Chondrocyte (in vitro differentiated cells): ENCODE data around the gene LHFPL3. TPM values are rescaled to one million over a fixed set of nuclear protein-coding genes. Genes with fewer than 3 reads are reported as not detected.
"Not testable (repeated sequence)": the region's sequence is repeated elsewhere in the genome, so short reads cannot be mapped to it uniquely, and the experiment has no call there.

ENCODE experiments used
- DNase-seq: peaks from one replicate; pipeline ENCODE4 v3.0.0; 2021; ENCODE audit warnings: mixed read lengths, low spot score
- H3K27ac Mint-ChIP-seq: one replicate; pipeline ENCODE4 v1.8.0; 2021; ENCODE audit warnings: mild to moderate bottlenecking, moderate library complexity, mixed read lengths; ENCODE audit not compliant: unreplicated experiment
- H3K27me3 Mint-ChIP-seq: 2 replicates; pipeline ENCODE4 v1.8.0; 2021; ENCODE audit warnings: low read depth, mixed read lengths
- H3K36me3 Mint-ChIP-seq: 2 replicates; pipeline ENCODE4 v1.8.0; 2021; ENCODE audit warnings: low read depth, mixed read lengths
- H3K4me1 Mint-ChIP-seq: 2 replicates; pipeline ENCODE4 v1.8.0; 2021; ENCODE audit warnings: low read depth, mild to moderate bottlenecking, mixed read lengths
- H3K4me3 Mint-ChIP-seq: one replicate; pipeline ENCODE4 v1.8.0; 2021; ENCODE audit warnings: mild to moderate bottlenecking, moderate library complexity, mixed read lengths; ENCODE audit not compliant: unreplicated experiment
- H3K9me3 Mint-ChIP-seq: 2 replicates; pipeline ENCODE4 v1.8.0; 2021; ENCODE audit warnings: low read depth, mixed read lengths
- total RNA-seq: library from RNA; stranded (reverse); gene quantifications from 3 replicates; pipeline ENCODE4 v1.2.1, GENCODE V29; 2021
- TF ChIP-seq, protein P1 (sequence below): fragments of 200-600 bp; sonication (generic); IDR thresholded peaks from 2 replicates; pipeline ENCODE4 v1.5.0; 2021; ENCODE audit warnings: antibody characterized with exemption, mild to moderate bottlenecking, moderate library complexity

LHFPL3 gene
- total RNA-seq, 1 donor from 2014 or later: not detected

DNA sequence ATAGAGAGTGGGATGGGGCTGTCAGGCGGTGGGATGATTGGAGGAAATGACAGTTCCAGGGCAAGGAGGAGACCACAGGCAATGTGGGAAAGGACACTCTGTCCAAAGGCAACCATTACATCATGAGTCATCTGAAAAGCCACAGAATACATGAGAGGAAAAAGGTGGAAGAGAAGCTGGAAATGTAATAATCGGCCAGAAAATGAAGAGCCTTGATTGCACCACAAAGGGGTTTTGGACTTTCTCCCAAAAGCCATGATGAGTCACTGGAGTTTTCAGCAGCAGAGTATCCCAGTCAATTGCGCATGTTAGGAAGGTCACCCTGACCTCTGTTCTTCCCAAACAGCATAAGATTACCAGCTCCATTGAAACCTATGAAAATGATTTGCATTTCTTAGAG is 222.0 kb downstream of the LHFPL3 start:
- H3K27ac Mint-ChIP-seq: no peak overlapping the region
- H3K36me3 Mint-ChIP-seq: no peaks in the 10 kb centered on the region
- TF ChIP-seq, protein P1, sequence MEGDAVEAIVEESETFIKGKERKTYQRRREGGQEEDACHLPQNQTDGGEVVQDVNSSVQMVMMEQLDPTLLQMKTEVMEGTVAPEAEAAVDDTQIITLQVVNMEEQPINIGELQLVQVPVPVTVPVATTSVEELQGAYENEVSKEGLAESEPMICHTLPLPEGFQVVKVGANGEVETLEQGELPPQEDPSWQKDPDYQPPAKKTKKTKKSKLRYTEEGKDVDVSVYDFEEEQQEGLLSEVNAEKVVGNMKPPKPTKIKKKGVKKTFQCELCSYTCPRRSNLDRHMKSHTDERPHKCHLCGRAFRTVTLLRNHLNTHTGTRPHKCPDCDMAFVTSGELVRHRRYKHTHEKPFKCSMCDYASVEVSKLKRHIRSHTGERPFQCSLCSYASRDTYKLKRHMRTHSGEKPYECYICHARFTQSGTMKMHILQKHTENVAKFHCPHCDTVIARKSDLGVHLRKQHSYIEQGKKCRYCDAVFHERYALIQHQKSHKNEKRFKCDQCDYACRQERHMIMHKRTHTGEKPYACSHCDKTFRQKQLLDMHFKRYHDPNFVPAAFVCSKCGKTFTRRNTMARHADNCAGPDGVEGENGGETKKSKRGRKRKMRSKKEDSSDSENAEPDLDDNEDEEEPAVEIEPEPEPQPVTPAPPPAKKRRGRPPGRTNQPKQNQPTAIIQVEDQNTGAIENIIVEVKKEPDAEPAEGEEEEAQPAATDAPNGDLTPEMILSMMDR: no peak
- H3K4me3 Mint-ChIP-seq: no peak overlapping the region
- H3K27me3 Mint-ChIP-seq: no peaks in the 10 kb centered on the region
- peaks cover 10% of the 10 kb centered on the region for H3K9me3 Mint-ChIP-seq
- DNase-seq: no peak
- no peaks in the 10 kb centered on the region for H3K4me1 Mint-ChIP-seq

DNA sequence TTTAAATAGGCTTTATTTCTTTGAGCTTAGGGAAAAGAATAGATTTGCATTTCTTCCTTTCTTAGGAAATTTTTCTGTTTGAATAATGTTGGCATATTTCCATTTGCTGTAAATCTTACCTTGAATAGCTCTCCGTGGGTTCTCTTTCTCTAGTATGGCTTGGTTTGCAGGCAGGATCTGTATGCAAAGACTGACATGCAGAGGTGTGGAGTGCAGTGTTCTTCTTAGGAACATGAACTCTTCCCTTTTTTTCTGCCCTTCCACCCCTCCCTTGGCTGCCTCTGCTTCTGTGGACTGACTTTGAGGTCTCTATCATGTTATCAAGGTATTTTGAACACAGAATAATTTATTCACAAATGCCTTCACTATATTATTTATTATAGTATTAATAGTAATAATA is 222.8 kb downstream of the LHFPL3 start:
- peaks cover 16% of the 10 kb centered on the region for H3K9me3 Mint-ChIP-seq
- TF ChIP-seq, protein P1: no peak
- H3K27me3 Mint-ChIP-seq: no peaks in the 10 kb centered on the region
- H3K4me1 Mint-ChIP-seq: no peaks in the 10 kb centered on the region
- H3K27ac Mint-ChIP-seq: no peak overlapping the region
- no peak overlapping the region for H3K4me3 Mint-ChIP-seq
- H3K36me3 Mint-ChIP-seq: no peaks in the 10 kb centered on the region
- DNase-seq: no peak

DNA sequence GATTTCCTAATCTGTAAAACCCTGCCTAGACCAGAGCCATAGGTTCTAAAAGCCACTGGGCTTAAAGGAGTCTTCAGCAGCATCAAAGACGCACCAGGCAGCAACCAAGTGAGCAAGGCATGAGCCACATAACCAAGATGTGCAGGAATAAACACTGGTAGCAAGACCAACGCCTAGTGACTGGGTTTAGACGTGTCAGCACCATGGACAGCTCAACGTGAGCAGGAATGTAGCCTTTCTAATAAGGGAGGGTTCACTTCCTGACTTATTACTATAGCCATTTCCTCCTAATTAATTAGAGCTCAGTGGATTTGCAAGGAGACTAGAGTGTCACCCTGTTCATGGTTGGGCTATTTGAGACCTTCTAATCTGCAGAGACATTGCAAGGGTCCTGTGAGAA is 223.7 kb downstream of the LHFPL3 start:
- Mint-ChIP-seq H3K9me3 (peaks cover 20% of the 10 kb centered on the region), H3K27me3 (no peaks in the 10 kb centered on the region), H3K36me3 (no peaks in the 10 kb centered on the region), H3K4me1 (no peaks in the 10 kb centered on the region), H3K27ac (no peak overlapping the region), H3K4me3 (no peak overlapping the region)
- DNase-seq: no peak
- TF ChIP-seq, protein P1: no peak

DNA sequence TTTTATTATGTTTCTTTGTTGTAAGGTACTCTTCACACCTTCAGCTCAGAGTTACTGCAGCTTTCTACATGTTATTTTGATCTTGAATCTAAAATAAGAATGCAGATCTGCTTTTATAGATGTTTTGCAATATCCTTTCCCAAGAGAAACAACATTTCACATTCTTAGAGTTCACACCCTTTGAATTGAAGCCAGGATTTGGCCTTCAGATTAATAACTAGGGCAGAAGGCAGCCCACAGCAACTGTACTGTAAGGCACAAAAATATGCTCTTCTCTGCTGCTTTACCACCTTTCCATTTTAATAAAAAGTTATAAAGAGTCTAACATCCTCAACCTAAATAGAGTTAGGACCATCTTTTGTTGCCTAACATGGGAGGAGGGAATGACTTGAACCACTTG is 224.7 kb downstream of the LHFPL3 start:
- peaks cover 23% of the 10 kb centered on the region for H3K9me3 Mint-ChIP-seq
- H3K27ac Mint-ChIP-seq: no peak overlapping the region
- H3K36me3 Mint-ChIP-seq: no peaks in the 10 kb centered on the region
- H3K4me1 Mint-ChIP-seq: no peaks in the 10 kb centered on the region
- no peak for DNase-seq
- H3K27me3 Mint-ChIP-seq: no peaks in the 10 kb centered on the region
- H3K4me3 Mint-ChIP-seq: no peak overlapping the region
- TF ChIP-seq, protein P1: no peak

DNA sequence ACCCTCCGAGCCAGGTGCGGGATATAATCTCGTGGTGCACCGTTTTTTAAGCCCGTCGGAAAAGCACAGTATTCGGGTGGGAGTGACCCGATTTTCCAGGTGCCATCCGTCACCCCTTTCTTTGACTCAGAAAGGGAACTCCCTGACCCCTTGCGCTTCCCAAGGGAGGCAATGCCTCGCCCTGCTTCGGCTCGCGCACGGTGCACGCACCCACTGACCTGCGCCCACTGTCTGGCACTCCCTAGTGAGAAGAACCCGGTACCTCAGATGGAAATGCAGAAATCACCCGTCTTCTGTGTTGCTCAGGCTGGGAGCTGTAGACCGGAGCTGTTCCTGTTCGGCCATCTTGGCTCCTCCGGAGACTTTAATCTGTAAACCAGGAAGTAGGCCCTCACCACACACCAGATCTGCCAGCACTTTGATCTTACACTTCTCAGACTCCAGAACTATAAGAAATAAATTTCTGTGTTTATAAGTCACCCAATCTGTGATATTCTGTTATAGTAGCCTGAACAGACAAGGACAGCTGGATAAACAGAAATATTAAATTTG is 235.0 kb downstream of the LHFPL3 start:
- H3K36me3 Mint-ChIP-seq, H3K4me3 Mint-ChIP-seq, H3K4me1 Mint-ChIP-seq, H3K27ac Mint-ChIP-seq, H3K9me3 Mint-ChIP-seq, DNase-seq, H3K27me3 Mint-ChIP-seq: not testable (repeated sequence)

DNA sequence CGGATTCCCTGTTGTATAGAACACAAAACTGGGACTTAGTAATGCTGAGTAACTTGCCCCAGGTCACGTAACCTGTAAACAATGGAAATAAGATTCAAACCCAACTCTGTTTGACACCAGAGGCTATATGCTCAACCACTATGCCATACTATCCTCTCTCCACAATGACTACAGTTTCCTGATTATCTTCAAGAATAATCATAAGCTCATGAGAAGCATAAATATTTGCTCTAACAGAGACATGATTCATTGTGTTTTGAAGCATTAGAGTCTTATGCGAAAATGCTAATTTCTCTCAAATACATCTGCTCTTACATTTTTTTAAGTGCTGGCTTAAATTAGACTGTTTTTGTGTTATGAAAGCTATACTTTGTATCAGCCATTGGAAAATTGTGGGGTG is 241.3 kb downstream of the LHFPL3 start:
- DNase-seq: no peak
- peaks cover 5% of the 10 kb centered on the region for H3K27me3 Mint-ChIP-seq
- no peak overlapping the region for H3K27ac Mint-ChIP-seq
- TF ChIP-seq, protein P1: no peak
- H3K9me3 Mint-ChIP-seq: no peaks in the 10 kb centered on the region
- no peaks in the 10 kb centered on the region for H3K4me1 Mint-ChIP-seq
- H3K36me3 Mint-ChIP-seq: no peaks in the 10 kb centered on the region
- H3K4me3 Mint-ChIP-seq: no peak overlapping the region
